Activated CD8-positive, alpha-beta memory T cell treated with anti-CD3 and anti-CD28 coated beads, Interleukin-2, amount 50 U/mL, for 24 hours (primary cell): ENCODE results near the gene POLR1D.

Source experiments
- DNase-seq: peaks from one replicate; pipeline ENCODE4 v3.0.0-alpha.2; 2020; ENCODE audit errors: extremely low read depth

The POLR1D gene, protein sequence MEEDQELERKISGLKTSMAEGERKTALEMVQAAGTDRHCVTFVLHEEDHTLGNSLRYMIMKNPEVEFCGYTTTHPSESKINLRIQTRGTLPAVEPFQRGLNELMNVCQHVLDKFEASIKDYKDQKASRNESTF

DNA sequence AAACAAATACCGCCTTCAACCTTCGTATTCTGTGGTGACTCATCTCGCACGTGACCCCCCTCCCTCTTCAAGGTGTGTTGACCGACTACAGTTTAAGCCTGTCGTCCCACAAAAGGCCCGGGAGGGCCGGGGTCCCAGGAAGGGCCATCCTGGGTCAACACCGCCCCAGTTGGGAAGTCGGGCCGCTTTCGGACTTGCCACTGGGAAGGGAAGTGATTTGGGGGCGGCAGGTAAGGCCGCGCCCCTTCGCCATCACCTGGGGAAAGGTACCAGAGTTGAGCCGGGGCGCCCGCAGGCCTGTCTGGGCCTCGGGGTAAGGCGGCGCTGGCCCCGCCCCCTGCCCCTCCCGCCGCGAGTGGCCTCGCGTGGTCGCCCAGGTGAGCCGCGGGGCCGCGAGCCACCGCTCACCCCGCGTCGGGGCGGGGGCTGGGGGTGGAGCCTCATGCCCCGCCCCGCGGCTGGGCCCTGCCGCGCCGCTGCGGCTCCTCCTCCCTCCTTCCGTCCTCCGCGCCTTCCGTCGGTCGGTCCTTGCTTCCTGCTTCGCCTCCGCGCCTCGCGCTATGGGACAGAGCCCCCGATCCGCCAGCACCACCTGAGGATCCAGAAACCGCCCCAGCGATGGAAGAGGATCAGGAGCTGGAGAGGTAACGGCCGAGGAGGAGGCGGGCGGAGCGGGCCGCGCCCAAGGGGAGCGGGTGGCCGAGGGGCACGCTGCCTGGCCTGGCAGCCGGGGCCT, at the start of gene POLR1D:
Gene POLR1D, plus strand, starts transcription at position 527 of the 736 bp plus-strand sequence. Its CDS starts 92 bp downstream, at position 619.
- peak; percentile 40 for DNase-seq

DNA sequence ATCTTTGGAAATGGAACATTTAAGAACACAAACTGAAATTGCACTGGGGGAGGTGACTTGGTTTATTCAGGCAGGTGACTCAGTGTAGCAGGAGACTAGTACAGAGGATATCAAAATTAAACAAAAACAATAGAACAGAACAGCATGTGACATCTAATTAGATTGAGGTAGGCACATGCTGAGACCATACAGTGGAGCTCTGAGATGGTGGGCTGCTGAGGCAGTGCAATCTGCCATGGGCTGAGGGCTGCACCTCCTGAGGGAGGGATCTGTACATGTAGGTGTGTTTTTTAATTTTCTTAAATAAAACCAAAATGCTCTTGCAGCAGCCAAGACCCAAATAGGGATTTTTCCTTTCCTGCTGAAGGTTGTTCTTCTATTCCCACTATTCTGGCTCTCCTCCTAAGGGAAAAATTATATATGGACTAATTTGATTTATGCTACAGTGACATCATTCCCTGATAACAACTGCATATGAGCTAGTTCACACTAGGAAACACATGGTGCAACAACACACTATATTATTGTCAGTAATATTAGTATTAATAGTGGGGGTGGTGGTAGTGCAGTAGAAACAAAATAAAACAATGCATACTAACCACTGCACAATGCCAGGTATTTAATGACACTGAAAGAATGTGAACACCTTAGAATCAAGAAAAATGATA, 49.3 kb upstream of the POLR1D start:
- no peak for DNase-seq

DNA sequence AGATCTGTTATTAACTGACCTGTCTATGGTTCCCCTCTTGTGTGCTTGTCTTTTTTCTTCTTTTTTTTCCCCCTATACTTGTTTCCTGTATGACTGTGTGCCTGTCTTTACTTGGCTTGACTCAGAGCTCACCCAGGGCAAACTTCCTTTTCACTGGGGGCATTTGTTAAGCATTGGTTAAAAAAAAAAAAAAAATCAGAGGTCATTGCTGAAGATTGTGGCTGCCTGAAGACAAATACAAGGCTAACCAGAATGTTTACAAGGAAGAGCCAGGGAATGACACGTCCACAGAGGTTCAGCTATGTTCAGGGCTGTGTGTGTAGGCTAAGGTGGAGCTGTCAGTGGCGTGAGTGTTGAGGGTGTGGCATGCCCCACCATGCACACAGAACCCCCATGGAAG, 48.4 kb upstream of the POLR1D start:
- DNase-seq, result no peak

DNA sequence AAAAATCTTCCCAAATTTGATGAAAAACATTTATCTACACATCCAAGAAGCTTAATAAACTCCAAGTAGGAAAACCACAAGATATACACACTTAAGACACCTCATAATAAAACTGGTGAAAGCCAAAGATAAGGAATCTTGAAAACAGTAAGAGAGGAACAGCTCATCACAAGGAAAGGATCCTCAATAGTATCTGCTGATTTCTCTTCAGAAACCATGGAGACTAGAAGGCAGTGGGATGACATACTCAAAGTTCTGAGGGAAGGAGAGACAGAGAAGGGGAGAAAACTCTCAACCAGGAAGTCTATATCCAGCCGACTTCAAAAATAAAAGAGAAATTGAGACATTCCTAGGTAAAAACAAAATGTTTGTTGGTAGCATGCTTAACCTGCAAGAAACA, 47.0 kb upstream of the POLR1D start:
- DNase-seq, result no peak

DNA sequence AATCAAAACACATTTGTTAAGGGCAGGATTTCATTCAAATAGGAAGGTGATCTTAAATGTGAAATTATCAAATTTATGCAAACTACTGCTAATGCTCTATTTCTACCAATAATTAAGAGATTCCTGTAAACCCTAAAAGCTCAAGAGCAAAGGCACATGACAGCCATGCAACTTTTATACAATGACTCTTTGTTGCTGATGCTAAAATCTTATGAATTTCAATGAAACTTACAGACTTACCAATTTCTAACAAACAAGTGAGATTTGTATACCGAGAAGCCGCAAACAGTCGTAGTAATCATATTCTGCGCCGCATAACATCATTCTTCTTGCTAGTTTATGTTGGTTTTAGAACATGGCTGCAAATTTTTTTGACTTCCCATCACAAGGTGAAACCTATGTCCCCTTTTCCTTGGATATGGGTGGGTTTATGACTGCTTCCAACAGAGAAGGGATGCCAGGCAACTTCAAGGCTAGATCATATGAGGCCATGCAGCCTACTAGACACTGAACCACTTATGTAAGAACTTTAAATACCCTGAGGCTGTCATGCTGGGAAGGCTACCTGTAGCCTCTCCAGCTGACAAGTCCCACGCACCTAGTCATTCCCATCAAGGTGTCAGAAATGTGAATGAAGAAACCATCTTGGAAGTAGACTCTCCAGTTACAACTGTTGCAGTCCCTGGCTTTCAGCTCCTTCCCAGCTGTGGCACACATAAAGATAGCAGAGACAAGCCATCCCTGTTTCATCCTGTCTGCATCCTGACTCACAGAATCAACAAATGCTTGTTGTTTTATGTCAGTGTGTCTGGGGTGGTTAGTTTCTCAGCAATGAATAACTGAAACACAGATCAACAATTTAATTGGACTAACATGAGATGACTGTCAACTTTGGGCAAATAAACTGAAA, 43.3 kb upstream of the POLR1D start:
- no peak for DNase-seq

DNA sequence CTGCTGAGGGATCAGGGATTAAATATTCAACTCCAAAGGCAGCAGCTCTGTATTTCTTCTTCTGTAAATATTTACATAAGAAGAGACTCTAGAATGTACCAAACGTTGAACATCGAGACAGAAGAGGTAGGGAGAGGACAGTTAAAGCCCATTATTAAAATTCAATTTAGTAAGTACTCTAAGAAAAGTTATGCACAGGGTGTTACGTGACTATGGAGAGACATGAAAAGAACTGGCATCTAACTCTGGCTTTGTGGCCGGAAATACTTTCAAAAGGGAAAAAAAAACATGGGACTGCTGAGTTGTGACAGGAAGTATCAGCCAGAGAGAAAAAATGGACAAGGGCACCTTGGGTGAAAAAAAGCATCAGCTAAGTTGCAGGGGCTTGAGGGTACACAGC, 38.0 kb upstream of the POLR1D start:
- DNase-seq, result no peak

DNA sequence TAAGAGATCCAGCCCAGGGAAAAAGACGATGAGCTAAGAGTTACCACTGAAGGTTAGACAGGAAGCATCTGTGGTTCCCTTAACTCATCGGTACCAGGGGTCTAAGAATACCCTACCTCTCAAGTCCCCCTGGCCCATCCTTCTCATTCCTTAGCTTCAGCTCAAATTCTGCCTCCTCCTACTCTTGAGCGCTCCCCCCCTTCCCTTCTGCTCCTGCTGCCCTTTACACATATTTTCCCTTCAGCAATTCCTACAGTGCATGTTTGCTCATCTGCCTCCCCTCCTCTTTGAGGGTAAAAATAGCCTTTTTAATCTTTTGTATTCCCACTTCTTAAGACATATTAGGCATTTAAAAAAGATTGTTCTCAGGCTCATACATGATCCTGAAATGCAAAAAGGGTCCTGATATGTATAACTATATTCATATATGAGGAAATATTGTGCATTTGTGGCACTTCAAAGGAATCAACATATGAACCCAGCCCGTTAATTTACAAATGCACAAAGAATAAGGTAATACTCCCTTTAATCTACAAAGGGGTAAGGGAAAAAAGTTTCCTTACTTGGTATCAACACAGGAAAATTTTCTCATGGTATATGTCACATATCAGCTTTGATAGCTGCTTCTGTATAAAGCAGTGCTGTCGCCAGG, 34.5 kb upstream of the POLR1D start:
- DNase-seq, result no peak

DNA sequence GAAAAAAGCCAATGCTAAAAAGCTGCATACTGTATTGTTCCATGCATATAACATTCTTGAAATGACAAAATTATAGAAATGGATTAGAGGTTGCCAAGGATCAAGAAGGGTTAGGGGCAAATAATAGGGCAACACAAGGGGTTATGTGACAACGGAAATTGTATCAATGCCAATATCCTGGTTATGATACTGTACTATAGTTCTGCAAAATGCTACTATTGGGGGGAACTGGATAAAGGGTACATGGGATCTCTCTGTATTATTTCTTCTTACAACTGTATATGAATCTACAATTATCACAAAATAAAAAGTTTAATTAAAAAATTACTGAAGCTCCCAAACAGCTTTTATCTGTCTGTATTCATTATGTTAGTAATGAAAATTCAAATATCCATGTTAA, 33.3 kb upstream of the POLR1D start:
- DNase-seq, result no peak

DNA sequence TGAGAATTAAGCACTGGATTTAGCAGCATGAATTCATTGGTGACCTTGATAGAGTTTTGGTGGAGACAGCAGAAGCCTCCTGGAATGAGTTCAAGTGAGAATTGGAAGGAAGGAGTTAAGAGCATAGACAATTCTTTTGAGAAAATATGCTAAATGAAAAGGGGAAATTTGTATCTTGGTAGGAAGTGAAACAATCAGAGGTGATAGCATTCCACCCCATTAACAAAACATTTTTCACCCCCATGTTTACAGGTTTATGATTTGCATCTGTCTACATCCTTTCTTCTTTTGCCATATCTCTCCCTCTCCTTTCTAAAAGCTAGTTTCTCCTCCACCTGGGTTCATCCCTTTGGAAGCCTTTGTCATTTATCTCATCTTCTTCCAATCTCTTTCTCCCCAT, 28.8 kb upstream of the POLR1D start:
- no peak for DNase-seq

DNA sequence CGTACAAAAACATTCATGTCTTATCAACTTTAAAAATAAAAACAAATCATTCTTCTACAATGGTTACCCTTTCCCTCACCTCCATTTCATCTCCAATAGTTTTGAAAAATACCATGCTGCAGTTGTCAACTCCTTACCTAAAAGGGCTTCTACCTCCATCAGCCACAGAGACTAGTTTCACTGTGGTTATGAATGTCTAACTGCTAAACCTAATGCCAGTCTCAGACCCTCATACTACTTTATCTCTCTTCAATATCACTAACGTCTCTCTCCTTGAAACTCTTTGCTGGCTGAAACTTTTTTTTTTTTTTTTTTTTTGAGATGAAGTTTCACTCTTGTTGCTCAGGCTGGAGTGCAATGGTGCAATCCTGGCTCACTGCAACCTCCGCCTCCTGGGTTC, 28.4 kb upstream of the POLR1D start:
- no peak for DNase-seq

DNA sequence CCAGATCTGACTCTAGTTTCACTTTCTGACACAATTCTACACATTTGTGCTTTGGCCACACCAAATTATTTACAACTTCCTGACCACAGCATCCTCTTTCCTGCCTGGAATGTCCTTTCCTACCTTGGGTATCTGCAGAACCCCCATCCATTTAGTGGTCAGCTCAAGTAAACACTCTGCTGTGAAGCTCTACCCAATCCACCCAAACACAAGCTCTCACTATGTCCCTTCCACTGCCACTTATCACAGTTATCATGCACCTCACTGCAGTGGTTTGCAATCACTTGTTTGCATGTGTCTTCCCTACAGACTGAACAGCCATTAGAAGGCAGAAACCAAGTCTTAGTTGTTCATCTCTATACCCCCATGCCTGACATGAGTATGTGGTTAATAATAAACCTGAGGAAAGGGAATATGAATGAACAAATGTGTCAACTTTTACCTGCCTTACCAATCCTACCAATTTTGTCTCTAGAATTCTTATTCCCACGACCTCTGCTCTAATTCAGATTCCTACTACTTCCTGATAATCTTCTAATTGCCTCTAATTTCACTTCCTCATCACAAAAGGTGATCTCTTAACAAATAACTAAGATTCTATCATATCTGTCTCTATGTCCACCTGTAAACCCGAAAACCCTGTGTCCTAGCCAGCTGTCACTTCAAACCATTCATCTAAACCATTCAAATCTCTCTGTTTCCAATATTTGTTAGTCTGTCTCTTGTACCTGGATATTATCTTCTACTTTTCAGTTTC, 26.5 kb upstream of the POLR1D start:
- DNase-seq, result no peak

DNA sequence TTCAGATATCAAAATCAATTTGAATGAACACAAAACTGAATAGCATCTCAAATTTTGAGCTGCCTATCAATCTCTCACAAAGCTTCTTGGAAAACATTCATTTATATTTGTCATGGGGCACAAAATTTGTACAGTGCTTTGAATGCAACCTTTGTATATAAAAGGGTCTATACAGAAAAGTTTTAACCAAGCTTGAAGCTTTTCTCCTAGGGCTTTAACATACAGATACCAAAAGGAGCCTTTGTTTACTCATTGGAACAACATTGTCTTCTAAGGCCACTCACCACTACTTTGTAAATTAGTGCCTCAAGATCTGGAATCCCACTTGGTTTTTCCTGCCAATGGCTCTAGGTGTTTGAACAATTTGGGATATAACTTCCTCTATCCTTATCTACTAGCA, 22.6 kb upstream of the POLR1D start:
- no peak for DNase-seq

DNA sequence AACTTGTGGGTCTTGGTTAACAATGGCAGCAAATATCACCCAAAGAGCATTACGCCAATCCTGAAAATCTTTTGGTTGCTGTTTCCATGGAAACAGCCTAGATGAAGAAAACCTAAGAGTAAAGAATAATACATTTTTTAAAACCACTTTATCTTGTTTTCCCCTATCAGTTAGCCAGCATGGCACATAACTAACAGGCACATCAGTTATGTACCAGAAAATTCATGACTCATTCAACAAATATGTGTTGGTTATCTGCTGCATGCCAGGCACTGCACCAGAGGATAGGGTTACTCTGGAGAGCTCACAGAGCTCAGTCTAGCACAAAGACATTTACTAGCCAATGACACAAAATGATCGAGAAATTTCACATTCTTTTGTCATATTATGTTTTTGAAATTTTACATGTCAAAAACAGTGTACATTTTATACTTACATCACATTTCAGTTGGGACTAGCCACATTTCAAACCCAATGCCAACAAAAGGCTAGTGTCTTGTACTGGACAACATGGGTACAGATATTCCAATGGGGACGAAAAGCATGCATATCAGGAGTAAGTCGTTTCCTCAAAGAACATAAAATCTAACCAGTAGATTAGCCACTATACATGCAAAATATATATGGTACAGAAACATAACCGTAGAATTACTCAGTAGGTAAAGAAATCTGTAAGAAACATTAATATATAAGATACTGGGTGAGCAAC, 21.7 kb upstream of the POLR1D start:
- DNase-seq, result no peak

DNA sequence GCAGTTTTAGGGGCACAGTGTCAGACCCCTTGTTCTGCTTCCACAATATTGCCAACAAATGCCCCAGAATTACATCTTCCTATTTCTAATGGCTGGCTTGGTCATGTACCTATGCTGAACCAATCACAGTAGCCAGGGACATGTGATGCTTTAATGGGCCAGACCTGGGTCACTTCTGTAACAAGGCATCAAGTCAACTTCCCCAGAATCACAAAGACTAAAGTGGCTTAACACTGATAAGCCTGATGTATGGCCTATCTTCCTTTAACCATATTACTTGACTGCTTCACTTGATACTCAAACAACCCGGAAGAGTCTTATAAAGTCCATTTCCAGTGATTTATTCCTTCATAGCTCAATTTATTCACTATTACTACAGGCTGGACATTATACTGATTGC, 21.0 kb upstream of the POLR1D start:
- no peak for DNase-seq

DNA sequence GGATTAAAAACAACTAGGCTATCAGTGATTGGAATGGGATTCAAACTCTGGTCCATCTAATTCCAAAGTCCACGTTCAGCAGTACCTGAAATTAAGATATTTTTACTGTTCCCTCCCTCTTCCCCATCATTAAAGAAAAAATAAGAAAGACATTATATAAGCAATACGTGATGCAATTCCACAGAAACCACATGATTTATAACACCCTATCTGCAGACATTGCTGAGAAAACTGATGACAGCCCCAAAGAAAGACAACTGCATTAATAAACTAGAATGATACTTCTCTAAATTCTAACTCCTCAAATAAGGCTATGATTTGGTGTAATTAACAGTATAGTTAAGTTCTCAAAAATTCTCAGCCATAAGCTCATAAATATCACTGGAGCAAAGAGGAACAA, 20.5 kb upstream of the POLR1D start:
- no peak for DNase-seq

DNA sequence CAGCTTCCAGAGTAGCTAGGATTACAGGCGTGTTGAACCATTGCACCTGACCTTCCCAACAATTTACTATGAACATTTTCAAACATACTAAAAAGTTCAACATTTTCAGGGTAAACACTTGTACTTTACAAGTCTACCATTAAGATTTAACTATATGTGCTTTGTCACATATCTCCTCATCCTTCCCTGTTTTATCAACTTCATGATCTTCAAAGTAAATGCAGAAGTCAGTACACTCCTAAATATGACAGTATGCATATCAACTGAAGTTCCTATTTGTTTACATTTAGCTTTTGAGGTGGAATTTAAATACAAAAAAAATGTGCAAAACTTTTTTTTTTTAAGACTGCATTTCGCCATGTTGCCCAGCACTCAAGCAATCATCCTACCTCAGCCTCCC, 19.9 kb upstream of the POLR1D start:
- DNase-seq, result no peak

DNA sequence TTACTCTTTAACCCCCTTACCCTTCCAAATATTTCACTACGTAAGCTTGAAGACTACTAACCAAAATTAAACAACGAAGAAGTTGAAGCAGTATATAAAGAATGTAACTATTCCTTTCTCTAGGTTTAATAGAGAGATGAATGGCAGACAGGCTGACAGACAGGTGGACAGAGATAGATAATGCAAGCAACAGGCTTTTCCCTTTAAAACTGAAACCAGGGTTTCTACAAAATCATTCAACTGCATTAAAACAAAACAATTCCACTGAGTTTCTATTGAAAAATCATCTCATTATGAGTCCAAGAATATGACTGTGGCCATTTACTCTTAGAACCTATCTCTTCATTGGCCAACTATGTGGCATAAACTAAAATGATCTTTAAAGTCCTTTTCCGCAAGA, 16.6 kb upstream of the POLR1D start:
- no peak for DNase-seq

DNA sequence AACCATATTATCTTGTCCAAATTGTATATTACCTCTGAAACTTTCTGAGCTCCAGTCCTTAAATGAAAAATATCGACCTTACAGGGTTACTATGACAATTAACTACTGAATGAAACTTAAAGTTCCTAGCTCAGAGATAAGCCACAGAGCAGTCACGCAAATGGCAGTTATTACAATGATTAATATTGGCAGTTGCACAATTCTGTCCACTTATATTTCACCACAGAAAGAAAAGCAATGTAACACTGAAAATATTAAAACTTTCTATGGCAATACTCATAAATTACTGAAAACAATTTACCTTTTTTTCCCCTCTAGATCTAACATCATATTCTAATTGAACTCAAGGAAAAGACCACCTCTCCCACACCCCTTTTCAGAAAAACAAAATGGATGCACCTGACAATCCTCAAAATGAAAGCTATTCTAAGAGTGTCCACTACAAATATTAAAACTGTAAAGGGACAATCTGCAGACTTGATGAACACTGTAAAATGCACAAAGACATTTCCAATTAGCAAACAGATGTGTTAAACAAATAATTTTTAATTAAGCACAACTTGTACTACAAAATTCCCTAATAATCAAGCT, 16.0 kb upstream of the POLR1D start:
- no peak for DNase-seq

DNA sequence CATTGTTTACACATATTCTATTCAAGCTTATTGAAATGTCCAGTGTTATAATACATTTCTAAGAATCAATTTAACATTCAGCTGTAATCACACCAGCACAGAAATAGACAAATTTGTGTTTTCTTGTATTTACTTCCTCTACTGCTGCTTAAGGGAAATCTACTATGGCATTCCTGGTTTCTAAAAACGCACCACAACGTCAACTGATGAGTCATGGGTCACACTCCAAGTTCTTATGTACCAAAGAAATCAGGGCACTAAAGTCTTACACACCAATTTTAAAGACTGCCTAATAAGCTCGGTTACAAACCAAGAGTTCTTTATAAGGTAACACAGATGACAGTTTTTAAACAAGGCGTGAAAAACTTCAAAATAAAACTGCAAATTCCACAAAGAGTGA, 14.6 kb upstream of the POLR1D start:
- DNase-seq, result no peak

DNA sequence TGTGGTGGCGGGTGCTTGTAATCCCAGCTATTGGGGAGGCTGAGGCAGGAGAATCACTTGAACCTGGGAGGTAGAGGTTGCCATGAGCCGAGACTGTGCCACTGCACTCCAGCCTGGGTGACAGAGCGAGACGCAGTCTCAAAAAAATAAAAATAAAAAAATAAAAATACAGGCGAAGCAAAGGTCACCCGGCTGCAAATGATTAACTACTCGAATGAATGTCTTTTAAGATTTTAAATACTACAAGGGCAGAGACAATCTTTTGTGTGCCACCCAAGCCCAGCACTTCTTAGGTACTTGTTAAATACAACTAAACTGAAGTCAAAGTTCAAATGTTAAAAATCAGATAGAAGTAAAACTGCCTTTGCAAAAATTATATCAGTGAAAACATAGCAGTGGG, 8.1 kb upstream of the POLR1D start:
- no peak for DNase-seq
